OCI-M2 (cell line): ENCODE measurements around the gene CD200.
"Not testable (repeated sequence)": the region's sequence is repeated elsewhere in the genome, so short reads cannot be mapped to it uniquely, and the experiment has no call there.

Source experiments
- DNase-seq: peaks from one replicate; lab custom pipeline; 2025; ENCODE audit not compliant: unreplicated experiment; lab: John Stamatoyannopoulos, UW

CD200 gene

DNA sequence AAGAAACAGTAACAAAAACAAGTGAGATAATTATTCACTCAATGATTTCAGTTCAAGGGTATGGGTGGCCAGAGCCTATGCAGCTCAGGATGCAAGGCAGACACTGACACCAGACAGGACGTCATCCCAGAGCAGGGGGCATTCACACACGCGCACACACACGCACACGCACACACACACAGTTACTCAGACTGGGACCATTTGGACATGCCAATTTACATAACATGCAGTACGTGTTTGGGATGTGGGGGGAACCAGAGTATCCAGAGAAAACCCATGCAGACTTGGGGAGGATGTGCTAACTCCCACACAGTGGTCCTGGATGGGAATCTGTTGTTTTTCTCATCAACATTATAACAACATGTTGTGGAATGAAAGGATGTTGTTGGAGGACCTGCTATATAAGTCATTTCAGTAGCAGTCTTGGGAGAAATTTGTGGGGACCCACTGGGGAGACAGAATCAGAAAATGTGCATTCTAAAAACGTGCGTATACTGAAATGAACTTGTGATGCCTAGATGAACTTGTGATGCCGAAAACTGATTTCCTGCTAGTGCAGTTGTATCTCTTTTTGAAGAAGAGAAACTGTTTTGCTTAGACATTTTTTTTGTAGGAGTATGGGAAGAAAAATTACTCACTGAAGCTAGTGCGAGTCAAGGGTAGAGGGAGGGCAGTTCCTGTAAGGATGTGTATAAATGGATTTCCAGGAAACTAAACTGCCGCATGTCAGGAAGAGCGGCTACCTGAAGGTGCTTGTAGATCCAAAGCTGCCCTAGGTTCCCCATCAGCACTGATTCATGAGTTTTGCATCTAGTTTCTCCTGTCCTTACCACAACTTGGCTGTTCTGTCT lies 25.2 kb downstream of the CD200 start:
- DNase-seq, result no peak

GRCh38 chr3:112360561-112360960 lies 27.6 kb downstream of the CD200 start:
- no peak for DNase-seq

- no peak for DNase-seq
These were observed 29.3 kb downstream of the CD200 start for GRCh38 chr3:112362221-112362620.

- no peak for DNase-seq
These were observed 31.3 kb downstream of the CD200 start for GRCh38 chr3:112364291-112364690.

GRCh38 chr3:112365035-112365434 lies 32.1 kb downstream of the CD200 start:
- DNase-seq, result no peak

- DNase-seq, result no peak
These were observed 32.7 kb downstream of the CD200 start for GRCh38 chr3:112365636-112366035.

DNA sequence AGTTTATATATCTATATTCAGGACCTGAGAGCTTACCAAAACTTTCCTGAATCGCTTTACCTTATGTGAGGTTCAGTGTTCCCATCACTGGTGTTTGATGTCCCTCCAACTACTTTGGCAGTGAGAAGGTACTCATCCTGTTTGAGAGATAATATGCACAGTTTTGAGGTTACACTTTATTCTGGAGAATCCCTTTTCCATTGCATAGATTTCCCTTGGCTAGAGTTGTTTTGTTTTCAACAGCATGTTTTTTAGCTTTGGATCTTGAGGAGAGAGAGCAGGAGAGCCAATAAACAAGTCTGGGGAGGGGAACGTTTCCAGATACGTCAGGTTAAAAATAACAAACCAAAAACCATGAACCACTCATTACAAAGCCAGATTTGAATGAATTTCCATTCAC lies 33.6 kb downstream of the CD200 start:
- no peak for DNase-seq

DNA sequence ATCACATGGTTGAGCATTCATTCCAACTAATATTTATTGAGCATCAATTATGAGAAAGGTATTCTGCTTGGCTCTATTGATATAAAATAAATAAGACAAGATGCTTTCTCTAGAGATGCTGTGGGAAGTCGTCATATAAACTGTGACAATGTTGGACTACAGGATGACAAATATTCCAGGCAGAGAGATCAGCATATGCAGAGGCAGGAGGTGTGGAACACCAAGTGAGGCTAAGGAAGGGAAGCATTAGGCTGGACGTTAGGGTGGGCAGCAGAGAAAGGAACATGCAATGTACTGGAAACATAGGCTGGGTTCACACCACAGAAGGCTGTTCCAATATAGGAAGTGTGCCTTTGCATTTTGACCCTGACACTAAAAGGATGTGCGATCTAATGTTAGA lies 38.6 kb downstream of the CD200 start:
- no peak for DNase-seq

DNA sequence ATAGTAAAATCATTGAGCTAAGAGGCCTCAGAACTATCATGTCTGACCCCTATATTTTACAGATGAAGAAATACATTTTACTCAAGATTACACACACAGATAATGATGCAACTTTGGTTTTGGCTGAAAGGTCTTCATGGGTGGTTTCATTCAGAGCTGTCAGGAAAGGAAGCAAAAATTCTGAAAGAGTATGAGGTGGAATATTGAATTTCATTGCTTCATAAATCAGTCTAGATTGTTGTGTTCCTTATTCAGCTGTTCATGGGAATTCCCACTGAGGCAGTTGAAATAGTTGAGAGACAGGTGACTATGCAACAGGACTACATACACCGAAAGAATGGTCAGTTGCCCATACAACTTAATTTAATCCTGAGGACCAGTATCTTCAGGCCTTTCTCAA lies 39.4 kb downstream of the CD200 start:
- DNase-seq, result no peak

DNA sequence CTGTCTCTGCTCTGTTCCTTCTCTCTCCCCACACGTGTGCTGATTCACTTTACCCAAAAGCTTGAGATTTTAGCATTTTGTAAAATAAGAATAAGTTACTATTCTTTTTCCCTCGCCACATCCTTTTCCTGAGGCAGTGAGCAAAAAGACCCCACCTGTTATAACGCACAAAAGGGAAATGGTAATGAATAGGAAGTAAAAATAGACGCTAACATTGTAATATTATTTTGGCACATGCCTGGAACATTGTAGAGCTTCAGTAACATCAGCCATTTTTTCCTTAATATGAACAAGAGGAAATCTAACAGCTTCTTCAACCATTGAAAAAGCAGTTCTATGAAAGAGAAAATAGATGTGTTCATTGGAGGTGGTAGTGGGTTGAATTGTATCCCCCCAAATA lies 40.5 kb downstream of the CD200 start:
- no peak for DNase-seq

GRCh38 chr3:112373924-112374323 lies 41.0 kb downstream of the CD200 start:
- DNase-seq, result no peak

- DNase-seq, result no peak
These were observed 41.4 kb downstream of the CD200 start for GRCh38 chr3:112374333-112374734.

- no peak for DNase-seq
These were observed 42.2 kb downstream of the CD200 start for GRCh38 chr3:112375117-112375516.

DNA sequence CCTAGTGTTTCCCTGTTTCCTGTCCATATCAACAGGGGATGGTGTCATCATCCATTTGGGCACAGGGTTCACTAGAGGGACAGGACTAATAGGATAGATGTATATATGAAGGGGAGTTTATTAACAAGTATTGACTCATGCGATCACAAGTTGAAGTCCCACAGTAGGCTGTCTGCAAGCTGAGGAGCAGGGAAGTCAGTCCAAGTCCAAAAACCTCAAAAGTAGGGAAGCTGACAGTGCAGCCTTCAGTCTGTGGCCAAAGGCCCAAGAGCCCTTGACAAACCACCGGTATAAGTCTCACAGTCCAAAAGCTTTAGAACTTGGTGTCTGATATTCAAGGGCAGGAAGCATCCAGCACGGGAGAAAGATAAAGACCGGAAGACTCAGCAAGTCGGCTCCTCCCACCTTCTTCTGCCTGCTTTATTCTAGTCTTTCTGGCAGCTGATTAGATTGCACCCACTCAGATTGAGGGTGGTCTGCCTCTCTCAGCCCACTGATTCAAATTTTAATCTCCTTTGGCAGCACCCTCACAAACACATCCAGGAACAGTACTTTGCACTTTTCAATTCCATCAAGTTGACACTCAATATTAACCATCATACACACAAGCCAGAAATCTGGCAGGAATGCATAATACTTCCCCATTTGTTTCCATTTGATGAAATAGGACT lies 43.4 kb downstream of the CD200 start:
- no peak for DNase-seq

GRCh38 chr3:112376992-112377391 lies 44.0 kb downstream of the CD200 start:
- DNase-seq, result no peak

GRCh38 chr3:112377568-112378071 lies 44.7 kb downstream of the CD200 start:
- DNase-seq, result no peak

GRCh38 chr3:112378347-112378746 lies 45.4 kb downstream of the CD200 start:
- DNase-seq, result not testable (repeated sequence)

DNA sequence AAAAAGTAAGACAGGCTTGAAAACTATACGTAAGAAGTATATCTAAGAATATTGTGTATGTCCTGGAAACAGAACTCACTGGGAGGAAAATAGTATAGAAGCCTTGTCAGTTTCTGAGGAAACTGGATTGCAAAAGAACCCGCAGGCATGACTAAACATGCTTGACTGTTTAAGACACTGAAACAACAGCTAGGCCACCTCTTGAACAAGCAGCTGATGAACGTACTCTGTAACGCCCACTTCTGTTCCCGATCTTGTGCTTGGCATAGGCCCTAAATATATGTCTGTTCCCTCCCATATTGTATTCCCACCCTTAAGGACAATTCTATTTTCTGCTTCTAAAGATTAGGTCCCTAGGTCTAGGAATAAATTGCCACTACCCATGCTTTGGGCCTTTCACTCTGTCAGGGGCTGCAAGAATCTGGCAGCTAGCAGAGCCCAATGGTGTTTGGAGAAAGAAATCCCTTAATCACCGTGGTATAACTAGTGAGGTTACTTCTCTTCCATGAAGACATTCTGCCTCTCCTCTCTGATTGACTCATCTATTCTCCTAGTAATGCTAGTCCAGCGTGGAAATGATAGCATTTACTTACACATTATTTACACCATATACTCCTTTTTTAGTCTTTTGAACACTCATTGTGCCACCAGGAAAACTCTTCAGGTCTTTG lies 46.2 kb downstream of the CD200 start:
- DNase-seq, result no peak

- DNase-seq, result no peak
These were observed 49.0 kb downstream of the CD200 start for GRCh38 chr3:112381673-112382542.

DNA sequence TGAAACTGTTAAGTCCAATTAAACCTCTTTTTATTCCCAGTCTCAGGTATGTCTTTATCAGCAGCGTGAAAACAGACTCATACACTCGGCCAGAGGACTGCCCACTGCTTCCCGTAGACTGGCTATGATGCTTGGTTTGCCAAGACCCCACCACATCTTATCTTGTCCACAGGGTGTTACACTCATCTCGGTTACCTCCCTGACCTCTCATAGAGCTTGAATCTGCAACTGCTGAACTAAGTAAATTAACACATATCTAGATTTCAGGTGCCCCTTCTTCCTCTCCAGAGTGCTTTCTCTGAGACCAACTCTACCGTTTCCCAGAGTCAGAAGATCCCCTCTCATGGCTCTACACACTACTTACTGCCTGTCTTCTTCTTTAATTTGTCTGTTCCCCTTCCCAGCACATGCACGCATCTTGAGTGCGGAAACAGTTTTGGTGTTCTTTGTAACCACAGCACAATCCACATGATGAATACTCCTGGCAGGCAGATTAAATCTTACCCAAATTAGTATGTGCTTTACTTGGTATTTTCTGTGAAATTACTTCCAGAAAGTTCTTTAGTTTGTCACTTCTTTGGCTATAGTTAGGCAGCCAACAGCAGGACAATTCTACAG lies 49.7 kb downstream of the CD200 start:
- no peak for DNase-seq
